SK-MEL-5 (cell line): Measurements from ENCODE around the gene IRGQ. TPM values are rescaled to one million over a fixed set of nuclear protein-coding genes. Genes with fewer than 3 reads are reported as not detected.
"Not testable (repeated sequence)": the region's sequence is repeated elsewhere in the genome, so short reads cannot be mapped to it uniquely, and the experiment has no call there.

Experiments
- DNase-seq: peaks from one replicate; pipeline ENCODE4 v3.0.0-alpha.2; 2016; ENCODE audit warnings: low read depth, low spot score
- in situ Hi-C: cut with HindIII; loops from 2 replicates; pipeline ENCODE4 v1.10.0; 2016; ENCODE audit warnings: low sequenced_read_pairs, high pct_unique_total_duplicates, low pct_unique_long_range_greater_than_20kb
- total RNA-seq: library from RNA; depleted of rRNA; stranded (reverse); fragments of >200 nt; shearing (Covaris generic); gene quantifications from 2 replicates; pipeline ENCODE4 v1.2.3, GENCODE V29; 2014

Gene IRGQ
- total RNA-seq, 1 experiment from 2014 or later: 18.7 TPM

GRCh38 chr19:43589277-43589676 is 6.7 kb downstream of the IRGQ start:
- in situ Hi-C loops: no loop called here
- no peak for DNase-seq

GRCh38 chr19:43587029-43587428 is 8.9 kb downstream of the IRGQ start:
- in situ Hi-C loops, DNase-seq: not testable (repeated sequence)

- in situ Hi-C loops: no loop called here
- DNase-seq: no peak
Measured at GRCh38 chr19:43586346-43586745, 9.6 kb downstream of the IRGQ start.

- DNase-seq: no peak
- in situ Hi-C loops: no loop called here
Measured at GRCh38 chr19:43584484-43584883, 11.4 kb downstream of the IRGQ start.

- in situ Hi-C loops: no loop called here
- DNase-seq: no peak
Measured at GRCh38 chr19:43582495-43582894, 13.4 kb downstream of the IRGQ start.

GRCh38 chr19:43581467-43581866 is 14.5 kb downstream of the IRGQ start:
- no peak for DNase-seq
- in situ Hi-C loops: no loop called here

GRCh38 chr19:43578787-43579186 is 17.1 kb downstream of the IRGQ start:
- no peak for DNase-seq
- in situ Hi-C loops: no loop called here

GRCh38 chr19:43575955-43576878 is 19.7 kb downstream of the IRGQ start:
- in situ Hi-C loops: no loop called here
- DNase-seq: no peak

GRCh38 chr19:43575156-43575950 is 20.6 kb downstream of the IRGQ start, which contains the start of the genes PINLYP and XRCC1:
Gene PINLYP, plus strand, starts transcription at chr19:43575801. Its CDS starts 1,391 bp downstream, at chr19:43577192.
Gene XRCC1, minus strand, starts transcription at chr19:43575527. Its CDS starts 69 bp downstream, at chr19:43575458.
- in situ Hi-C loops: no loop called here
- peak; percentile 99 for DNase-seq

- in situ Hi-C loops: no loop called here
- no peak for DNase-seq
Measured at GRCh38 chr19:43574424-43575155, 21.3 kb downstream of the IRGQ start.

- in situ Hi-C loops: no loop called here
- no peak for DNase-seq
Measured at GRCh38 chr19:43572171-43572588, 23.8 kb downstream of the IRGQ start.

GRCh38 chr19:43570174-43570791 is 25.7 kb downstream of the IRGQ start:
- in situ Hi-C loops: no loop called here

GRCh38 chr19:43569657-43570056 is 26.3 kb downstream of the IRGQ start:
- in situ Hi-C loops: no loop called here
- no peak for DNase-seq

More at GRCh38 chr19:43570174-43570791, 25.7 kb downstream of the IRGQ start:
- no peak for DNase-seq

GRCh38 chr19:43564800-43565199 is 31.1 kb downstream of the IRGQ start:
- in situ Hi-C loops: no loop called here
- DNase-seq: no peak

- no peak for DNase-seq
- in situ Hi-C loops: no loop called here
Measured at GRCh38 chr19:43563816-43564457, 32.0 kb downstream of the IRGQ start.

- DNase-seq: no peak
- in situ Hi-C loops: no loop called here
Measured at GRCh38 chr19:43562698-43563241, 33.2 kb downstream of the IRGQ start.
